DOHH2 (cell line): ENCODE results near the gene ANKDD1B.

Experiments used
- EZH2phosphoT487 ChIP-seq: fragments of 200-600 bp; sonication (generic); IDR thresholded peaks from 2 replicates; pipeline ENCODE4 v1.6.1; 2017; ENCODE audit warnings: borderline replicate concordance, mild to moderate bottlenecking, antibody characterized with exemption, low read length, moderate library complexity, mixed read lengths
- TF ChIP-seq, protein P1 (sequence below): fragments of 200-600 bp; sonication (generic); IDR thresholded peaks from one replicate; pipeline ENCODE4 v1.5.1; 2014; ENCODE audit warnings: antibody characterized with exemption, mild to moderate bottlenecking, low read depth, low read length; ENCODE audit not compliant: poor library complexity, severe bottlenecking

DNA sequence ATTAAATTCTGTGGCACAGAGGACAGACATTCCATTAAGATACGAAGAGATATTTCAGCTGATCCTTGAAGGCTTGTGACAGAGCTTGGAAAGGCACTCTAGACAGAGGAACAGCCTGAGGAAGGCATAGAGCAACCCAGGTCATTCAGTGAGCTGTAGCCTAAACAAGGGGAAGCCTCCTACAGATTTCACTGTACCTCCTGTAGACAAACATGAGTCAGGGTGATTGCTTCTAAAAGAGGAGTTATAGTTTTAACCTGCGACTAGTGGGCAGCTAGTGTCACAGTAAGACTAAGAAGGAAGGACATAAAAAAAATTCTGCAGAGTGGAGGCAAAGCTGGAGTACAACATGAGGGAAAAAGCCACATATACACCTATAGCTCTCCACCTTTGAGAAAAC is 43.5 kb upstream of the ANKDD1B start:
- TF ChIP-seq, protein P1, sequence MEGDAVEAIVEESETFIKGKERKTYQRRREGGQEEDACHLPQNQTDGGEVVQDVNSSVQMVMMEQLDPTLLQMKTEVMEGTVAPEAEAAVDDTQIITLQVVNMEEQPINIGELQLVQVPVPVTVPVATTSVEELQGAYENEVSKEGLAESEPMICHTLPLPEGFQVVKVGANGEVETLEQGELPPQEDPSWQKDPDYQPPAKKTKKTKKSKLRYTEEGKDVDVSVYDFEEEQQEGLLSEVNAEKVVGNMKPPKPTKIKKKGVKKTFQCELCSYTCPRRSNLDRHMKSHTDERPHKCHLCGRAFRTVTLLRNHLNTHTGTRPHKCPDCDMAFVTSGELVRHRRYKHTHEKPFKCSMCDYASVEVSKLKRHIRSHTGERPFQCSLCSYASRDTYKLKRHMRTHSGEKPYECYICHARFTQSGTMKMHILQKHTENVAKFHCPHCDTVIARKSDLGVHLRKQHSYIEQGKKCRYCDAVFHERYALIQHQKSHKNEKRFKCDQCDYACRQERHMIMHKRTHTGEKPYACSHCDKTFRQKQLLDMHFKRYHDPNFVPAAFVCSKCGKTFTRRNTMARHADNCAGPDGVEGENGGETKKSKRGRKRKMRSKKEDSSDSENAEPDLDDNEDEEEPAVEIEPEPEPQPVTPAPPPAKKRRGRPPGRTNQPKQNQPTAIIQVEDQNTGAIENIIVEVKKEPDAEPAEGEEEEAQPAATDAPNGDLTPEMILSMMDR, result no peak
- no peak for TF ChIP-seq EZH2phosphoT487
